Germinal center (tissue), 1 donor: ENCODE data around the gene ZNF571.

Source experiments
- DNase-seq: peaks from one replicate; pipeline ENCODE4 v3.0.0; 2012; ENCODE audit warnings: mixed read lengths, low spot score

Gene ZNF571

DNA sequence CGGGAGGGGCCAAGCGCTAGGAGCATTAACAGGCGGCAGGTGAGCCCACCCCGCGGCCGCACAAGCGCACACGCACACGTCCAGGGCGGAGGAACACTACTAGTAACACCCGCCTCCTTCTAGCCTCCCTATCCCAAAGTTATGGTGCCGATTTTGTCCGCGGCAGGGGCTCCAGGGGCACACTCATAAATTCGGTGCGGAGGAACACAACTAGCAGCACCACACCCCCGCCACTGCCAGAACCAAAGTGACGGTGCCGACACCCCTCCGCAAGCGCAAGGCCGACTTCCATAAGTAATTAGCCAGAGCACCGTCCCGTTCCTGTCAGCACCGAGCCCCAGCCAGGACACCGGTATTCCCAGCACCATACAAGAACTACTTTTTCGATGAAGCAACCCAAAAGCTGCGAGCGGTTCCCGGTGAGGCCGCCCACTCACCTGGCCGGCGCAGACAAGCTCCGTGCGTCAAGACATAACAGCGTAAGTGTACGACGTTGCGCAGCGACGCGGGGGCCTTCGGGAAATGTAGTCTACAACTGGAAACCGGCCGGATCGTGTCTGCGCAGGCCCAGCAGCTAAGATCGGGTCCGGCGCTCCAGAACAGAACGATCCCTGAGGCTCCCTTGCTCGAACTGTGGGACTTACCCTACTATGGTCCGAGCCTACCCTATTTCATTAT is at the start of gene ZNF571, which contains the start of gene ZNF540:
Gene ZNF571 (minus strand): TSS at position 489 of the 678 bp plus-strand sequence. CDS start 8,116 bp downstream, outside the sequence.
Gene ZNF540 (plus strand): TSS at position 573 of the 678 bp plus-strand sequence. CDS start 3,572 bp downstream, outside the sequence.
- peak; percentile 87 for DNase-seq

DNA sequence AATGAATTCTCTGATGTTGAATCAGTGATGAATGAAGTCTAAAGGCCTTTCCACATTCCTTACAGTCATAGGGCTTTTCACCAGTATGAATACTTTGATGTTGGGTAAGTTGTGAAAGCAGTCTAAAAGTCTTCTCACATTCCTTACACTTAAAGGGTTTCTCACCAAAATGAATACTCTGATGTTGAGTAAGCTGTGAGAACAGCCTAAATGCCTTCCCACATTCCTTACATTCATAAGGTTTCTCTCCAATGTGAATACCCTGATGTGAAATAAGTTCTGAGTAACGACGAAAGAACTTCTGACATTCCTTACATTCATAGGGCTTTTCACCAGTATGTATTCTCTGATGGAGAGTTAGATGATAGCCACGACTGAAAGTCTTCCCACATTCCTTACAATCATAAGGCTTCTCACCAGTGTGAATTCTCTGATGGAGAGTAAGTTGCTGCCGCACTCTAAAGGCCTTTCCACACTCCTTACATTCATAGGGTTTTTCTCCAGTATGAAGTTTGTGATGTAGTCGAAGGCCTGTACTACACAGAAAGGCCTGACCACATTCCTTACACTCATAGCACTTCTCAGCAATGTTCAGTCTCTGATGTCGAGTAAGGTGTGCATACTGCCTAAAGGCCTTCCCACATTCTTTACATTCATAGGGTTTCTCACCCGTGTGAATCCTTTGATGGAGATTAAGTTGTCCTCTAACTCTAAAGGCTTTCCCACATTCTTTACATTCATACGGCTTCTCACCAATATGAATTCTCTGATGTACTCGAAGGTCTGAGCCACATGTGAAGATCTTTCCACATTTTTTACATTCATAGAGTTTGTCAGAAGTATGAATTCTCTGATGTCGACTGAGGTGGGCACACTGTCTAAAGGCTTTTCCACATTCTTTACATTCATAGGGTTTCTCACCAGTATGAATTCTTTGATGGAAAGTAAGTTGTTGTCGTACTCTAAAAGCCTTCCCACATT is 40.8 kb upstream of the ZNF571 start:
- DNase-seq: no peak

DNA sequence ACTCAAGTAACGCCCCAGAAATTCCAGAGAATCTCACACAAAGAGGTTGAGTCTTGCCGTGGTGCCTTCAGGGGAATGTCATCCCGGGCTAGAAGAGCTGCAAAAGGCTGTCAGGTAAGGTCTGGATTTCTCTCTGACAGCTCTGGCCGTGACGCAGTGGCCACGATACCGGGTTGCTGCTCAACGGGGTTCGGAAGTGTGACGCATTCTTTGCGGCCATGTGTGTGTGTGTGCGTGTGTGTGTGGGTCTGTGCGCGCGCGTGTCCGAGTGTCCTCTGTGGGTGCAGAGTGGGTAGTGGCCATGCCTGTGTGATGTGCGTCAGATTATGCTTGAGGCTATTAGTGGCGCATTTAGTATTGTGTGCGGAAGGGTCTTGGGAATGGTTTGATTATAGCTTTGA is 390 bp upstream of the ZNF571 start:
- no peak for DNase-seq

DNA sequence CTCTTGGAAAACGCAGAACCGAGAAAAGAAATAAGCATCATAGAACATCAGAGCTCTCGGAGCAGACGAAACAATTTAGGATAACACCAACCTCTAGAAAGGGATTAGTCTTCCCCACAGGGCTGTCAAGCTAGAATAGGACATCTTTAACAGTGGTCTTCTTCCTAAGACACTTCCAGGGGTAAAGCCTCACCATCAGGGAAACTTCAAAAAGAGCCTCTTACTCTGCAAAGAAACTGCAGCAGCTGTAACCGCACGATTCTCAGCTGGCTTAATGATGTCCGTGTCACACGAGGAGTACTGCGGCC is 642 bp downstream of the ZNF571 start:
- DNase-seq: no peak

DNA sequence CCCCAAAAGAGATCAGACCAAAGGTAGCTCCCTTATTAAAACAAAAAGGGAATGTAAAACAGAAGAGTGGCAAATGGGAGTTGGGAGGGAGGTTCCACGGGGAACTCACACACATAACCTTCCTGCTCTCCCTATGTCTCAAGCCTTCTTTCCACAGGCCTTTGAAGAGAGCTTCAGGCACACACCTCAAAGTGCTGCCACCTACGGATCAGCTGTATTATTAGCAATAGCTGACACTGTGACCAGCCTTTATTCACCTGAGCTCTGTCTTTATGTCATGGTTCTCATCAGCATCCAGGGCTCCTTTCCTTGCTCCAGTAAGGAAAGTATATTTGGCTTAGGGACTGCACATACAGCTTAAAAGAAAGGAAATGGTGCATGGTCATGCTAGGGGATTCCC is 11.3 kb downstream of the ZNF571 start:
- DNase-seq: no peak

DNA sequence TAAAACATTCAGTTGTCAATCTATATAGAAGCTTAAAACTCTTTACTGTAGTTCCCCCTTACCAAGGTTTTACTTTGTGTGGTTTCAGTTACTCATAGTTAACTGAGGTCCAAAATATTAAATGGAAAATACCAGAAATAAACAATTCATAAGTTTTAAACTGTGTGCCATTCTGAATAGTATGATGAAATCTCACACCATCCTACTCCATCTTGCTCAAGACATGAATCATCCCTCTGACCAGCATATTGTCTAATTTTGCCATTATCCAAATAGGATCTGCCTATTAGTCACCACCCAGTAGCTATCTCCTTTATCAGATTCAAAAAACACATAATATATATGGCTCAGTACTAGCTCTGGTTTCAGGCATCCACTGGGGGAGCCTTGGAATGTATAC is 22.4 kb downstream of the ZNF571 start:
- DNase-seq: no peak

DNA sequence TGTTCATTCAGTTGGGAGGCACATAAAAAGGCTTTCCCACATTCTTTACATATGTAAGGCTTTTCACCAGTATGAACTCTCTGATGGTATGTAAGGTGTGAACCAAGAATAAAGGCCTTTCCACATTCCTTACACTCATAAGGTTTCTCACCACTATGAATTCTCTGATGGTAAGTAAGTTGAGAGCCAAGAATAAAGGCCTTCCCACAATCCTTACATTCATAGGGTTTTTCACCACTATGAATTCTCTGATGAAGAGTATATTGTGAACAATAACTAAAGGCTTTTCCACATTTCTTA is 29.3 kb downstream of the ZNF571 start:
- DNase-seq: no peak

DNA sequence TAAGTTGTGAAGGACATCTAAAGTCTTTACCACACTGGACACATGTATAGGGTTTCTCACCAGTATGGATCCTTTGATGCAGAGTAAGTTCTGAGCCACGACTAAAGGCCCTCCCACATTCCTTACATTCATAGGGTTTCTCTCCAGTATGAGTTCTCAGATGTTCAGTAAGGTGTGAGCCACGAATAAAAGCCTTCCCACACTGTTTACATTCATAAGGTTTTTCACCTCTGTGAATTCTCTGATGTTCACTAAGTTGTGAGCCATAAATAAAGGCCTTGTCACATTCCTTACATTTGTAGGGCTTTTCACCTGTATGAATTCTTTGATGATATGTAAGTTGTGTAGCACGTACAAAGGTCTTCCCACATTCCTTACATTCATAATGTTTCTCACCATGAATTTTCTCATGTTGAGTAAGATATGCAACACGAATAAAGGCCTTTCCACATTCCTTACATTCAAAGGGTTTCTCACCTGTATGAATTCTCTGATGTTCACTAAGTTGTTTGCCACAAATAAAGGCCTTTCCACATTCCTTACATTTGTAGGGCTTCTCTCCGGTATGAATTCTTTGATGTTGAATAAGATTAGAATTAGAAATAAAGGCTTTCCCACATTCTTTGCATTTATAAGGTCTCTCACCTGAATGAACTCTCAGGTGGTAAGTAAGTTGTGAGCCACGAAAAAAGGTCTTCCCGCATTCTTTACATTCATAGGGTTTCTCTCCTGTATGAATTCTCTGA is 29.8 kb downstream of the ZNF571 start:
- DNase-seq: no peak

DNA sequence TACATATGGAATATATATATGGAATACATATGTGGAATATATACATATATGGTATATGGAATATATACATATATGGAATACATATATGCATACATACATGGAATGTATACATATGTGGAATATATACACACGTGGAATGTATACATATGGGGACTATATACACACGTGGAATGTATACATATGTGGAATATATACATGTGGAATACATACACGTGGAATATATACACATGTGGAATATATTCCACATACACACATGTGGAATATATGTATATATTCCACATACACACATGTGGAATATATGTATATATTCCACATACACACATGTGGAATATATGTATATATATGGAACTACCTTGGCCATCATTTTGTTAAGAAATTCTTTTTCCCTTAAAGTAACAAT is 31.1 kb downstream of the ZNF571 start:
- no peak for DNase-seq

DNA sequence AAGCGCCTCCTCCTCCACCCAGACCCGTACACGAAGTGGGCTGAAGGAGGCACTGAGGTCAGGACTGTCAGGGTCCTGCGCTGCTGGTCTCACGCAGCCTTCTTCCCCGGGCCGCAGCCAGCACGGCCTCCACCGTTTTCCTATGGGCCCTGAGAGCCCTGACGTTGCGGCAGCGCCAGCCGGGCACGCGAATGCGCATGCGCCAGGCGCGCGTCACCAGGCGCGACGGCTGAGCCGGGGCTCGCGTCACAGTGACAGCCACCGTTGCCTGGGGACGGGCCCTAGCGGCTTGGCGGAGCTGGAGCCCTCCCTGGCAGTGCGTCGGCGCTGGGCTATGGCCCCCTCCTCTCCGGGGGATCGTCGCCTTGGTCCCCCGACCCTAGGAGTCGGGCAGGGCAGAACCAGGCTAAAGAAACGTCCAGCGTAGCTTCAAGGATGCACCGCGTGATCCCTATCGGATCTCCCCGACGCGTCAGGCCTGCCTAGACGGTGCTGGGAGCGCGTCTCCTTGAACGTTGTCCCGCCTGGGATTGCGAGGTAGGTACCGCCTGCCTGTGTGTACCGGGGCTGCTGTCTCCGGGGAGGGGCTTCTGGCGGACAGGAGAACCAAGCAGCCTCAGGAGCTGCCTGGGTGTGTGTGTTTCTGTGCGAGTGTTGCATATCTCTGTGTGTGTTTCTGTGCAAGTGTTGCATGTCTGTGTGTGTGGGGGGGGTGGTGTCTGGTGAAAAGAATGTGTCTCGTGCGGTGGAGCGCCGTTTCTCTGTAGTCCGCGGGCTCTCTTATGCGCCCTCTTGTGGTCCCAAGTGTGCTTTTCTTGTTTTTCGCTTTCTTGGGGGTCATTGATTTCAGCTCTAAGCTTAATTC is 43.2 kb downstream of the ZNF571 start:
- peak; percentile 88 for DNase-seq

DNA sequence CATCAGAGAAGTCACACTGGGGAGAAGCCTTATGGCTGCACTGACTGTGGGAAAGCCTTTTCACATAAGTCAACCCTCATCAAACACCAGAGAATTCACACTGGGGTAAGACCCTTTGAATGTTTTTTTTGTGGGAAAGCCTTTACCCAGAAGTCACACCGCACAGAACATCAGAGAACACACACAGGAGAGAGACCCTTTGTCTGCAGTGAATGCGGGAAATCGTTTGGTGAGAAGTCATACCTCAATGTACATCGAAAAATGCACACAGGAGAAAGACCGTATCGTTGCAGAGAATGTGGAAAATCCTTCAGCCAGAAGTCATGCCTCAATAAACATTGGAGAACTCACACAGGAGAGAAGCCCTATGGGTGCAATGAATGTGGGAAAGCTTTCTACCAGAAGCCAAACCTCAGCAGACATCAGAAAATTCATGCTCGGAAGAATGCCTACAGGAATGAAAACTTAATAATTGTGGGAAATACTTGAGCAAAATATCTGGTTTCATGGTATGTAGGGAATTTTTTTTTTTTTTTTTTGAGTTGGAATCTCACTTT is 57.1 kb downstream of the ZNF571 start:
- no peak for DNase-seq

DNA sequence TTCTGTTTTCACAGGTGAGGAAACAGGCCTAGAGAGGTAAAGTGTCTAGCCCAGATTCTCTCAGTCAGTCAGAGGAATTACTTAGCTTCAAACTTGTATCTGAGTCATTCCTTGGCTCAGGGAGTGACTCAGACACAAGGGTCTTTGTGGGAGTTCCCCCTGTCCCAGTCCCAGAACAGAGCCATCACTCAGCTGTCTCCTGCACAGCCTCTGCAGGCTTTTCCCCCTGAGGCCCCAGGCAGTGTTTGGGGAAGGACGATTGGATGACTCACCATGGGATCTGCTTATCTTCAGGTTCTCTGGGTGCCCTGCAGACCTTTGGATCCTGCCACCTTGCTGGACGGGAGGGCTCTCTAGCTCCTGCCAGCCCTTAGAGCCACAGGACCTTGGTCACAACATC is 74.7 kb downstream of the ZNF571 start:
- no peak for DNase-seq
